ENCODE data around the gene APBB2.

The APBB2 gene

GRCh38 chr4:41135801-41136200 lies 78.5 kb downstream of the APBB2 start:
- DNase-seq (ENCODE audit: low read depth in 2 of 2): no peak

- no peak for DNase-seq (ENCODE audit: low read depth in 2 of 2)
Observed at GRCh38 chr4:41134581-41134980, 79.8 kb downstream of the APBB2 start.

GRCh38 chr4:41133454-41134018 lies 80.8 kb downstream of the APBB2 start:
- no peak for DNase-seq (ENCODE audit: low read depth in 2 of 2)

- no peak for DNase-seq (ENCODE audit: low read depth in 2 of 2)
Observed at GRCh38 chr4:41132055-41132683, 82.2 kb downstream of the APBB2 start.

- no peak for DNase-seq (ENCODE audit: low read depth in 2 of 2)
Observed at GRCh38 chr4:41129936-41130440, 84.4 kb downstream of the APBB2 start.

GRCh38 chr4:41129128-41129754 lies 85.1 kb downstream of the APBB2 start:
- DNase-seq (ENCODE audit: low read depth in 2 of 2): no peak

- DNase-seq (ENCODE audit: low read depth in 2 of 2): no peak
Observed at GRCh38 chr4:41125558-41126311, 88.6 kb downstream of the APBB2 start.

- no peak for DNase-seq (ENCODE audit: low read depth in 2 of 2)
Observed at GRCh38 chr4:41124916-41125548, 89.3 kb downstream of the APBB2 start.

- DNase-seq (ENCODE audit: low read depth in 2 of 2): no peak
Observed at GRCh38 chr4:41122775-41123174, 91.6 kb downstream of the APBB2 start.

GRCh38 chr4:41122309-41122708 lies 92.0 kb downstream of the APBB2 start:
- DNase-seq (ENCODE audit: low read depth in 2 of 2): no peak

- DNase-seq (ENCODE audit: low read depth in 2 of 2): no peak
Observed at GRCh38 chr4:41121906-41122305, 92.4 kb downstream of the APBB2 start.

GRCh38 chr4:41120297-41121217 lies 93.8 kb downstream of the APBB2 start:
- no peak for DNase-seq (ENCODE audit: low read depth in 2 of 2)

GRCh38 chr4:41119867-41120295 lies 94.5 kb downstream of the APBB2 start:
- DNase-seq (ENCODE audit: low read depth in 2 of 2): no peak

- no peak for DNase-seq (ENCODE audit: low read depth in 2 of 2)
Observed at GRCh38 chr4:41111791-41112190, 102.6 kb downstream of the APBB2 start.

- DNase-seq (ENCODE audit: low read depth in 2 of 2): no peak
Observed at GRCh38 chr4:41110050-41110449, 104.3 kb downstream of the APBB2 start.

GRCh38 chr4:41108481-41108880 lies 105.9 kb downstream of the APBB2 start:
- no peak for DNase-seq (ENCODE audit: low read depth in 2 of 2)

GRCh38 chr4:41106694-41107419 lies 107.5 kb downstream of the APBB2 start:
- no peak for DNase-seq (ENCODE audit: low read depth in 2 of 2)

- DNase-seq (ENCODE audit: low read depth in 2 of 2): no peak
Observed at GRCh38 chr4:41106081-41106480, 108.3 kb downstream of the APBB2 start.

- no peak for DNase-seq (ENCODE audit: low read depth in 2 of 2)
Observed at GRCh38 chr4:41104155-41104554, 110.2 kb downstream of the APBB2 start.

- no peak for DNase-seq (ENCODE audit: low read depth in 2 of 2)
Observed at GRCh38 chr4:41103657-41104056, 110.7 kb downstream of the APBB2 start.

All from stimulated activated CD4-positive, alpha-beta T cell treated with anti-CD3 and anti-CD28 coated beads, Interleukin-4, amount 100 ng/mL, for 48 hours (primary cell).